Adrenal gland (tissue), 5 donors: ENCODE measurements around the gene NSUN6.
A peak's percentile ranks its signal among the peaks of the same experiment; 100 is the strongest.

ENCODE experiments used
- CTCF ChIP-seq, 6 experiments: fragments of 450-650 bp in 4 of 6; fragments of 200-600 bp in 2 of 6; sonication (generic) in 1 of 6; IDR thresholded peaks; 1 replicate in 5 of 6; 2 replicates in 1 of 6; pipeline versions ENCODE4 v1.5.1 to v1.8.0; 2016 to 2021; ENCODE audit warnings: antibody characterized with exemption in 6 of 6, mild to moderate bottlenecking in 2 of 6, moderate library complexity in 1 of 6
- POLR2A ChIP-seq, 2 donors: fragments of 450-650 bp; IDR thresholded peaks; one replicate each; pipeline ENCODE4 v1.6.1; 2017; ENCODE audit warnings: antibody characterized with exemption in 2 of 2, mild to moderate bottlenecking in 2 of 2, moderate library complexity in 1 of 2
- donor health status: DM: no; HTN: no; CAD: no.

- TF ChIP-seq CTCF (IDR thresholded peaks at IDR 0.05) = no peak
- peak in 1 of 2 donors; percentile 39 for TF ChIP-seq POLR2A (IDR thresholded peaks at IDR 0.05)
Measured at GRCh38 chr10:18610517-18610916, 40.9 kb downstream of the NSUN6 start.
